ENCODE data around the gene CHTF8.

CHTF8 gene

DNA sequence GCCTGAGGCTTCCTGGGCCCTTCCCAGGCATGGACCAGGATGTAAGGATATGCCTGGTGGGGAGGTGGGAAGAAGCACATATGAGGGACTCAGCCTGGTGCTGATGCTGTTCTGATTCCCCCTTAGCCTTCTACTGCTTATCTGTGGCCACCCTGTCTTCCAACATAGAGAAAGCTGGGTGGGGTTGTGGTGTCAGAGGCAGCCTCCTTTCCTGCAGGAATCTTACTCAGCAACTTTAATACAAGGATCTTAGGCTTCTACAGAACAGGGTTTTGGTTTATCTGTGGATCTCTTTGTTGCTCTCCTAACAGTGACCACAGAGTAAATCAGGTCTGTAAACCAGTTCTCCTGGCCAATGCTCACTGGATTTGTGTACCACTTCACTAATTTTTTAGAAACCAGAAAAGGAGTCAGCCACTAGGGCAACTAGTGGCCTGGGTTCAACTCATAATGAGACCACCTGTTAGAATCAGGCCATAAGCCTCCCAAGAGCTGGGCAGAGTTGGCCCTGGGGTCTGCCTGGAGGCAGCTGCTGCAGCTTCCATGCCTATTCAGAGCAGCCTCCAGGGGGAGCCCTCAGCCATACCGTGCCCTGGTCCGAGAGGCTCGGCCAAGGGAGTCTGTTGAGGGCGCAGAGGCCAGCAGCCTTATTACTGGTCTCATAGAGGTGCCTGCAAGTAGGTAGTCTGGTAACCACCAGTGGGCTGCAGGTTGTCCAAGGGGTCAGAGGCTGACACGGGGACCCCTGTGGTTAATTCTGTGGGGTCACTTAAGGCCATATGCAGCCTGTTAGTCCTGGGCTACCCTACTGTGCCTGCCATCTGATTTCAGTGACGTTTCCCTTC is 19.9 kb downstream of the CHTF8 start:
- DNase-seq (ENCODE audit: low spot score): peak; percentile 46

GRCh38 chr16:69111876-69112230 is 20.5 kb downstream of the CHTF8 start:
- no peak for DNase-seq (ENCODE audit: low spot score)

- DNase-seq (ENCODE audit: low spot score): no peak
Measured at GRCh38 chr16:69111216-69111875, 21.0 kb downstream of the CHTF8 start.

DNA sequence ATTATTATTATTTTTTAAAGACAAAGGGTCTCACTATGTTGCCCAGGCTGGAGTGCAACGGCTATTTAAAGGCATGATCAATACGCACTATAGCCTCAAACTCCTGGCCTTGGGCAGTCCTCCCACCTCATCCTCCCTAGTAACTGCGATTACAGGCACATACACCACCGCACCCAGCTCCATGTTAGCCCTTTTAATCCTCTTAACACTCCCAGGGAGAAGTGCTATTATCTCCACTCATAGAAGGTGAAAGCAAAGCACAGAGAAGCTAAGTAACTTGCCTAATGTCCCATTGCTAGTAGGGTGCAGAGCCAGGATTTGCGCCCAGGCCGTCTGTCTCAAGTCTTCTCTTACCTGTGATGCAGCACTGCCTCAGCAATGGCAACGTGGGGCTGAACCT is 22.0 kb downstream of the CHTF8 start:
- no peak for DNase-seq (ENCODE audit: low spot score)

GRCh38 chr16:69109486-69110270 is 22.7 kb downstream of the CHTF8 start:
- no peak for DNase-seq (ENCODE audit: low spot score)

GRCh38 chr16:69108905-69109252 is 23.5 kb downstream of the CHTF8 start:
- DNase-seq (ENCODE audit: low spot score): no peak

DNA sequence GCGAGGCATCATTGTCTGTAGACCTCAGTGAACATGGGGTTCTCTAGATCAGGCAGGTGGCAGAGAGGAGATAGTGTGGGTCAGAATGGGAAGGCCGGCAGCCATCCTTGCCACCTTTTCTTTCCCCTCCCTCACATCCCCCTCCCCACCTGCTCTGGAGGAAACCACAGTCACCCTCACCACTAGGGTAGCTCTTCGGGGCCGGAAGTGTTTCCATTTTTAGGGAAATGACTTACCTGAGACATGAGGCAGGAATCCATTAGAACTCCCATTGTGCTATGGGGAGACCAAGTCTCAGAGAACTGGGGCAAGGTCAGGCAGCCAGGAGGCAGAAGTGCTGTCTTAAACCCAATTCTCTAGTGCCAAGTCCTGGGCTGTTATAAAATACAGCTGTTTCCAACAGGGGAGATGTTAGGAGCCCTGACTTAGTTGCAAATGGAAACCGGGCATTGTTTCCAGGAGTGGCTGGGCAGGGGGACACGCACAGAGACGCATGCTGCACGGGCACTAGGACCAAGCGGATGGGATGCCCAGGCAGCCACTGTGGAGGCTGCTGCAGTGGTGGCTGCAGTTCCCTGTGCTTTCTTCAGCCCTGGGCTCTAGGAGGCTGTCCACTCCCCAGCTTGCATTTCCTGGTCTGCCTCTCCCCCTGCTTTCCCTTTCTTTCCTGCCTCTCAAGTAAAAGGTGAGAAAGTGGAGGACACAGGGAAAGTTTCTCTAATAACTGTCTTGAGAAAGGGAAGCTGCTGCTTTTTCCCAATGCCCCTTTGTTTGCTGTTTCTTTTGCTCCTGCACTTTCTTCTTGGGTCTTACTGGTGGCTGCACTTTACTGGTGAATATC is 24.1 kb downstream of the CHTF8 start:
- DNase-seq (ENCODE audit: low spot score): no peak

GRCh38 chr16:69107316-69107962 is 24.9 kb downstream of the CHTF8 start:
- no peak for DNase-seq (ENCODE audit: low spot score)

DNA sequence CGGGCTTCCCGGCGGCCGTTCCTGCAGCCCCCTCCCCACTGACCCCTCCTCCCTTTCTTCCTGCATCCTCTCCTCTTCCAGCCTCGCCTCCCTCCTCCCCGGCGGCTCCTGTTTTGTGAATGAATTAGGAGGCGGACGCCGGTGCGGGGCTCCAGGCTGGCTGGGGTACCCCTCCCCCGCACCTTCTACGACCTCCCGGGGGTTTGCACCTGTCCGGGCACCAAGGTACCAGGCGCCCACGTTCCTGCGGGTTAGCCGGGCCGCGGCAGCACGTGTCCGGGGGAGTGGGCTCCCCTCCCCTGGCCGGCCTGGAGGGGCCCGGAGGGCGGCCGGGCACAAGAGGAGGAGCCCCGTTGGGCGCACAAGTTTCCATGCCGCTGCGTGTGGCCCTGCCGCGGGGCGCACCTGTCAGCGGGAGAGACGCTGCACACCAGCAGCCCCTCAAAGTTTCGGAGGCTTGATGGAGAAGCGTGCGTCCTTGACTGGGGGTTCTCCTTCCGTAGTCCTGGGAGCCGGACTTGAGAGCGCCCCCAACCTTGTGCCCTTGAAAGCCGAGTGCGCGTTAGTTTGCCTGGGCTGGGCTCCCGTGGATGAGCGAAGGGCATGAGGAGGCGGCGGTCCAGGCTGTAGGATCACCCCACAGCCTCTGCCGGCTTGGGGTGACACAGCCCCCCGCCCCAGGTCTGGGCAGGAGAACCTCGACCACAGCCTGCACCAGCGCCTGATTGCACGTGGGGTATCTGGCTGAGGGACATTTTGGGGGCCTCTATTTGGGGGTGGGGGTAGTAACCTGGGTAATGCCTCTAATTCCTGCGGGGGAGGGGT is 25.7 kb downstream of the CHTF8 start:
- DNase-seq (ENCODE audit: low spot score): no peak

- no peak for DNase-seq (ENCODE audit: low spot score)
Measured at GRCh38 chr16:69105501-69106361, 26.7 kb downstream of the CHTF8 start, which contains the start of gene HAS3. Gene HAS3, plus strand, starts transcription at chr16:69105653. Its CDS starts 3,743 bp downstream, at chr16:69109396.

- no peak for DNase-seq (ENCODE audit: low spot score)
Measured at GRCh38 chr16:69100071-69100691, 32.2 kb downstream of the CHTF8 start.

GRCh38 chr16:69095193-69095592 is 37.2 kb downstream of the CHTF8 start:
- DNase-seq (ENCODE audit: low spot score): no peak

GRCh38 chr16:69094501-69094900 is 37.9 kb downstream of the CHTF8 start:
- DNase-seq (ENCODE audit: low spot score): no peak

GRCh38 chr16:69093974-69094373 is 38.4 kb downstream of the CHTF8 start:
- no peak for DNase-seq (ENCODE audit: low spot score)

GRCh38 chr16:69089091-69089910 is 43.1 kb downstream of the CHTF8 start:
- DNase-seq (ENCODE audit: low spot score): no peak

DNA sequence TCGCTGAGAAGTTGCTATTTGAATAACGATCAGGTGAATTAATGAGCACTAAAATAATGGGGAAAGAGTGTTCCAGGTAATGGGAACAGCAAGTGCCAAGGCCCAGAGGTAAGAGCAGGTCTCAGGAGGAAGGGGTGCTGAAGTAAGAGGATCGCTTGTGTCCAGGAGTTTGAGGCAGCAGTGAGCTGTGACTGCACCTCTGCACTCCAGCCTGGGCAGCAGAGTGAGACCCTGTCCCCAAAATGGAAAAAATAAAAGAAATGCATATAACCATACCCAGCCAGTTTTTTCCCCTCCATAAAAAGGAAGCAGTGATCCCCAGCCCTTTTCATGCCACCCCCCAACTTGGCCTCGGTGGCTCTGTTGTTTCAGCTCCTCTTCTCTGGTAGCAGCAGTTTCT is 43.7 kb downstream of the CHTF8 start:
- no peak for DNase-seq (ENCODE audit: low spot score)

DNA sequence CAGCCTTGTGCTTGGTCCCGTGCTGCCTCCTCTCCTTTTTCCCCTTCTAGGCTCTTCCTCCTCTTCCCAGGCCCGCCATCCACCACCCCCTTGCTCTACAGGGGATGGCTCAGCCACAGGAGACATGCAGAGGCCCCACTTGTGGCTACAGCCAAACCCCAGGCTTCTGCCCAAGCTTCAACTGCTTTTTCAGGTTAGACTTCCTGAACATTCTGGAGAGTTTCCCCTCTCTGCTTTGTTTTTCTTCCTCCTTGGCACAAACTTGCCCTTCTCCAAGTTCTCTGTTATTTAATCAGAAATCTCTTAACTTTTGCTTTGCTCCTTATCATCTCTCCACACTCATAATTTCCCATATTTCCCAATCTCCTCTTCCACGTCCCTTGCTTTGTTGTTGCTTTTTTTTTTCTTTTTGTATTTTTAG is 45.2 kb downstream of the CHTF8 start:
- DNase-seq (ENCODE audit: low spot score): no peak

DNA sequence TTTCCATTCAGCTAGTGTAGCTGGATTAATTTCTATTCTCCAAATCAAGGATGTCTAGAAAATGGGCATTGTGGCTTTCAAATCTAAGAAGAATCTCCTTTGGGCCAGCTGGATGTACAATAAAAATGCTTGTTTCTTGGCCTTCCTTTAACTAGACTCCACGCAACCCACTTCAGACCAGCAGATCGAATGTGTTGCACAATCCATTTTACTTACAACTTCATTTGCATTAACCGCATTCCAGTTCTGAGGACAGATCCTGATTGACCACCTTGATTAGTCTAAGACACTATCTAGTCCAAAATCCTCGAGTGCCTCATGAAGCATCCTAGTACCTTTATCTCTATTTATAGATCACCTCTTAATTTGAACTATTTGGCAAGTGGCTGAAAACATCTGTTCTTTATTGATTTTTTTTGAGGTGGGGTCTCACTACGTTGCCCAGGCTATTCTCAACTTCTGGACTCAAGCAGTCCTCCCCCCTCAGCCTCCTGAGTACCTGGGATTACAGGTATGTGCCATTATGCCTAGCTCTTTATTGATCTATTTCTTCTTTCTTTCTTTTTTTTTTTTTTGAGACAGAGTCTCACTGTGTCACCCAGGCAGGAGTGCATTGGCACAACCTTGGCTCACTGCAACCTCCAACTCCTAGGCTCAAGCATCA is 47.2 kb downstream of the CHTF8 start:
- no peak for DNase-seq (ENCODE audit: low spot score)
